Thymus (tissue), 11 donors: ENCODE data around the gene CRTAP. TPM values are rescaled to one million over a fixed set of nuclear protein-coding genes. Genes with fewer than 3 reads are reported as not detected.
"Not testable (repeated sequence)": the region's sequence is repeated elsewhere in the genome, so short reads cannot be mapped to it uniquely, and the experiment has no call there.

ENCODE experiments used
- DNase-seq, 9 donors: peaks; one replicate each; pipeline ENCODE4 v3.0.0-alpha.2; 2013; ENCODE audit warnings: low spot score in 9 of 9, low read depth in 6 of 9, missing footprints in 1 of 9
- H3K27ac ChIP-seq, 2 donors: one replicate each; pipeline ENCODE4 v1.5.1; 2013; ENCODE audit warnings: control low read depth in 1 of 2, low read depth in 1 of 2, low read length in 1 of 2, mild to moderate bottlenecking in 1 of 2, moderate library complexity in 1 of 2
- H3K27me3 ChIP-seq, 2 donors: one replicate each; pipeline ENCODE4 v1.5.1; 2013; ENCODE audit warnings: low read length in 1 of 2; ENCODE audit not compliant: control insufficient read depth in 2 of 2, insufficient read depth in 1 of 2
- H3K36me3 ChIP-seq, 2 donors: one replicate each; pipeline ENCODE4 v1.5.1; 2013; ENCODE audit warnings: low read length in 1 of 2, mild to moderate bottlenecking in 1 of 2, moderate library complexity in 1 of 2; ENCODE audit not compliant: control insufficient read depth in 2 of 2, insufficient read depth in 2 of 2
- H3K4me1 ChIP-seq, 2 donors: one replicate each; pipeline ENCODE4 v1.5.1; 2013; ENCODE audit warnings: low read length in 2 of 2; ENCODE audit not compliant: control insufficient read depth in 2 of 2, insufficient read depth in 2 of 2
- H3K4me3 ChIP-seq, 2 donors: one replicate each; pipeline ENCODE4 v1.5.1; 2013; ENCODE audit warnings: low read length in 2 of 2, control low read depth in 1 of 2, mild to moderate bottlenecking in 1 of 2
- H3K9me3 ChIP-seq, 2 donors: one replicate each; pipeline ENCODE4 v1.5.1; 2013; ENCODE audit warnings: low read length in 1 of 2, mild to moderate bottlenecking in 1 of 2; ENCODE audit not compliant: control insufficient read depth in 2 of 2, insufficient read depth in 1 of 2
- WGBS: extraction: QIAGEN DNeasy Blood & Tissue Kit; methylation state at CpG from one replicate; pipeline ENCODE4 v1.1.7; 2013; 5-methylcytosine and 5-hydroxymethylcytosine counted together
- polyA plus RNA-seq: library from polyadenylated mRNA; stranded (reverse); fragments of 200-250 nt; gene quantifications from one replicate; pipeline ENCODE4 v1.2.3, GENCODE V29; 2013
- total RNA-seq: library from RNA; stranded (reverse); fragments of 120-200 nt; gene quantifications from one replicate; pipeline ENCODE4 v1.2.4, GENCODE V29; 2013
- donor health status: healthy.

Gene CRTAP
- total and polyA plus RNA-seq, 2 donors, result 21.6 to 38.6 TPM

DNA sequence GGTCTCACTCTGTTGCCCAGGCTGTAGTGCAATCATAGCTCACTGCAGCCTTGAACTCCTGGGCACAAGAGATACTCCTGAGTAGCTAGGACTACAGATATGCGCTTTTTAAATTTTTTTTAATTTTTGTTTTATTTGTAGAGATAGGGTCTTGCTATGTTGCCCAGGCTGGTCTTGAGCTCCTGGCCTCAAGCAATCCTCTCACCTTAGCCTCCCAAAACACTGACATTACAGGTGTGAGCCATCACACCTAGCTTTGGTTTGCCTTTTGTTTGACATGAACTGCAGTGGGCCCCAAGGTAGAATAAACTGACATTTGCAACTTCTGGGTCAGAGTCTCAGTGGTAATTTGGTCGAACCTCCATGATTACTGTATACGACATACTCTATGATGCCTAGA is 9.0 kb upstream of the CRTAP start:
- WGBS, result 96% methylated on average over 3 of the region's 3 CpGs
- no peak overlapping the region for H3K4me3 ChIP-seq
- no peak for DNase-seq
- H3K9me3 ChIP-seq, result no peaks in the 10 kb centered on the region
- H3K36me3 ChIP-seq, result no peaks in the 10 kb centered on the region
- no peaks in the 10 kb centered on the region for H3K27me3 ChIP-seq
- H3K27ac ChIP-seq, result no peak overlapping the region
- no peaks in the 10 kb centered on the region for H3K4me1 ChIP-seq

DNA sequence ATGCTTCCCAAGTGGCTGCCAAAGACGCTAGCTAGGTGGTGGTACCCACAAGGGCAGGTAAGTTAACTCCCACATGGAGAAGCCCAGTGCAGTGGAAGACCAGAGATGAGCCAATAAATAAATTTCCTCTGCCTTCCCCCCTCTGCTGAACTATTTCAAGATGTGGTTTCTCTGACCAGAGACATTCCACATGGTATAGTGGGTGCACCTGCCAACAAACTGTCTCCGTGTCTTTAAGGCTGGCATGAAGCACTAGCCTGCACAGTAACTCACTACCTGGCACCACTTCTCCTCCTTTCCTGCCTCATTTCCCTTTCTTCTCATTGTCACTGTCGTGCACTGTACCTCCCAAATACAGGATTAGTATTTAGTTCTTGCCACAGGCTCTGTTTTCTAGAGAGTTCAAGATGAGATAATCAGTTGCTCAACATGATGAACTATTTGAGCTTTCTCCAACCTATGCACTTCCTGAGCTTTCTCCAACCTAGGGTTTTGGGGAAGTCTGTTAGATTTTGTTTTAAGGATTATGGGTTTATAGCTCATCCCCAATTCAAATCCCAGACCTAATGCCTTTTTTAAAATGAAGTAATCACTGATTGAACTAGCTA is 8.4 kb upstream of the CRTAP start:
- no peak overlapping the region for H3K4me3 ChIP-seq

DNA sequence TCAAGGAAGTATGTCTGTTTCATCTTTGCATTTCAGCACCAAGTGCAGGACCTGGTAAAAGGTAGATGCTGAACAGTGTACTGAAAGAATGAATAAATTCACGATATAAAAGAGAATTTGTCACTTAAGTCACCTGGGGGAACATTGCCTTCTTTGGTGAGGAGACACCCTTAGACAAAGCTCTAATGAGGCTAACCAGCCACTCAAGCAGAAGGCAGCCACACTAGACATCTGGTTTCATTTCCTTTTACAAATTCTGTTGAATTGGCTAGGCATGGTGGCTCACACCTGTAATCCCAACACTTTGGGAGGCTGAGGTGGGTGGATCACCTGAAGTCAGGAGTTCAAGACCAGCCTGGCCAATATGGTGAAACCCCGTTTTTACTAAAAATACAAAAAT is 7.0 kb upstream of the CRTAP start:
- not testable (repeated sequence) for H3K4me1 ChIP-seq, DNase-seq, H3K36me3 ChIP-seq, H3K9me3 ChIP-seq, H3K4me3 ChIP-seq, H3K27me3 ChIP-seq, H3K27ac ChIP-seq
- WGBS, result 96% methylated on average over 2 of the region's 2 CpGs

More for the DNA sequence above, 8.4 kb upstream of the CRTAP start:
- DNase-seq, result no peak
- Histone ChIP-seq H3K36me3 (no peaks in the 10 kb centered on the region), H3K4me1 (no peaks in the 10 kb centered on the region), H3K27me3 (no peaks in the 10 kb centered on the region), H3K9me3 (no peaks in the 10 kb centered on the region), H3K27ac (no peak overlapping the region)
- WGBS, result 39% methylated on average over 3 of the region's 3 CpGs

DNA sequence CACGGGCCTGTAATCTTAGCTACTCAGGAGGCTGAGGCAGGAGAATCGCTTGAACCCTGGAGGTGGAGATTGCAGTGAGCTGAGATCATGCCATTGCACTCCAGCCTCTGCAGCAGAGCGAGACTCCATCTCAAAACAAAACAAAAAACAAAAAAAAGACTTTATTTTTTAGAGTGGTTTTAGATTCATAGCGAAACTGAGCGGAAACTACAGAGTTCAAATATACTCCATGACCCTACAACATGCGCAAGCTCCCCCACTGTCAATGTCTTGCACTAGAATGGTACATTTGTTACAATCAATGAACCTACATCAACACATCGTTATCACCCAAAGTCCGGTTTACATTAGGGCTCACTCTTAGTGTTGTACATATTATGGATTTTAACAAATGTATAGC is 2.2 kb upstream of the CRTAP start:
- Histone ChIP-seq H3K27ac (no peak overlapping the region), H3K27me3 (no peaks in the 10 kb centered on the region), H3K4me1 (peaks cover 0 to 11% of the 10 kb centered on the region in 2 donors), H3K36me3 (no peaks in the 10 kb centered on the region), H3K4me3 (no peak overlapping the region), H3K9me3 (no peaks in the 10 kb centered on the region)
- no peak for DNase-seq
- WGBS, result 94% methylated on average over 8 of the region's 8 CpGs

DNA sequence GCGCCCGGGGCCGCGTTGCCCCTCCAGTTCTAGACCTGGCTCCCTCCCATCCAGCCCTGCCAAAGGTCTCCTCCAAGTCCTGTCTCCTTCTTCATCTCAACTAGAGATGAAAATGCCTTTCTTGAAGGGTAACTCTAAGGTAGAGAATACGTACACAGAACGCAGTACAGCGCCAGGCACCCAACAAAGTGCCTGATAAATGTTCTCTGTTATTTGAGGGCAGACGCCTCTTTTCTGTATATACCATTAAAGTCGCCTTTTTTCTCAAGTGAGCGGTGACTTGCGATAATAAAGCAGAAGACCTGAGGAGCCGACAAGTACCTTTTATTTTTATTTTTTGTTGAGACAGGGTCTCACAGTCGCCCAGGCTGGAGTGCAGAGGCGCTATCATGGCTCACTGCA is 809 bp downstream of the CRTAP start:
- Histone ChIP-seq H3K27me3 (no peaks in the 10 kb centered on the region), H3K9me3 (no peaks in the 10 kb centered on the region), H3K27ac (peak overlapping the region in 1 of 2 donors; percentile 92), H3K4me3 (peak overlapping the region; percentile 56 to 66), H3K36me3 (no peaks in the 10 kb centered on the region), H3K4me1 (peaks cover 0 to 11% of the 10 kb centered on the region in 2 donors)
- 51% methylated on average over 14 of the region's 14 CpGs for WGBS
- DNase-seq, result no peak

DNA sequence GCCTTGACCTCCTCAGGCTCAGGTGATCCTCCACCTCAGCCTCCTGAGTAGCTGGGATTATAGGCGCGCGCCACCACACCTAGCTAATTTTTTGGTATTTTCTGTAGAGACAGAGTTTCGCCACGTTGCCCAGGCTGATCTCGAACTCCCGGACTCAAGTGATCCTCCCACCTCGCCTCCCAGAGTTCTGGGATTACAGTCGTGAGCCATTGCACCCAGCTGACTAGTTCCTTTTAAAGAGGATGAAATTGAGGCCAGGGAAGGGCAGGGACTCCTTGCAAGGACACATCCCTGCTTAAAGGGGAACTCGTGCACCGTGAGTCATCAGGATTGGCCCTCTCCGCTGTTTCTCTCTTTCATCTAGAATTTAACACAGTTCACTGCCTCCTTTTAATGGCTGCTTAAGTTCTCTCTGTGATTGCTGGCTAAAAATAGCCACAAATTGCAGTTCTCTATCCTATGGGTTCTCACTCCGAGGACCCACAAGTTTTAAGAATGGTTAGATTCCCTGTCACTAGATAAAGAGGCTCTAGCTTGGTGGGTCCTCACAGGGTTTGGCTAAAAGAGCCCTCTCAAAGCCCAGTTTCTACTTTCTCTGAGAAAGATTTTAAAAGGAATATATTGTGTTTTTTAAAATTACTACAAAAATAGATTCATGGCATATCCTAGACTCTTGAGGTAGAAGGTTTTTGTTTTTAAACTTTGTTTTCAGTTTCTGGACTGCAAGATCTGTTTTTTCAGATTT is 1.4 kb downstream of the CRTAP start:
- 62% methylated on average over 13 of the region's 13 CpGs for WGBS
- H3K27me3 ChIP-seq, result no peaks in the 10 kb centered on the region
- H3K9me3 ChIP-seq, result no peaks in the 10 kb centered on the region
- no peak overlapping the region for H3K4me3 ChIP-seq
- H3K4me1 ChIP-seq, result peaks cover 0 to 11% of the 10 kb centered on the region in 2 donors
- peak overlapping the region in 1 of 2 donors; percentile 27 for H3K27ac ChIP-seq
- DNase-seq, result no peak
- H3K36me3 ChIP-seq, result no peaks in the 10 kb centered on the region

DNA sequence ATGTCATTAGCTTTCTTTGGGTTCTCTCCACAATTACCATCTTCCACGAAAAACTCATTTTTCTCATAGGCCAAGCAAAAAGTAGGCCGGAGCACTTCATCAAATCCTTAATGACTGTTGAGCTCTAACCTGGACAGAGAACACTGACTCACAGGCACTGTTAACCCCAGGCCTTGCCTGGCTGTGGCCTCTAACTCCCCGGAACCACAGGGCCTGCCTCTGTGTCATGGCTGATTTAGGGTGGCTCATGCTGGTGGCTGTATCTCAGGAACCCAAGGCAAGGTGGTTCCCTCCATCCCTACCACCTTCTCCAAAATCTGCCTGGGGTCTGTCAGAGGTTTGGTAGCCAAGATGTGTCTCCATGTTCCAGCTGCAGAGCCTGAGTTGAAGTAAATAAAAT is 3.6 kb downstream of the CRTAP start:
- H3K9me3 ChIP-seq, result no peaks in the 10 kb centered on the region
- H3K4me1 ChIP-seq, result peaks cover 0 to 11% of the 10 kb centered on the region in 2 donors
- H3K4me3 ChIP-seq, result no peak overlapping the region
- 99% methylated on average over 3 of the region's 3 CpGs for WGBS
- H3K27ac ChIP-seq, result no peak overlapping the region
- H3K27me3 ChIP-seq, result no peaks in the 10 kb centered on the region
- DNase-seq, result no peak
- H3K36me3 ChIP-seq, result peaks cover 0 to 2% of the 10 kb centered on the region in 2 donors

DNA sequence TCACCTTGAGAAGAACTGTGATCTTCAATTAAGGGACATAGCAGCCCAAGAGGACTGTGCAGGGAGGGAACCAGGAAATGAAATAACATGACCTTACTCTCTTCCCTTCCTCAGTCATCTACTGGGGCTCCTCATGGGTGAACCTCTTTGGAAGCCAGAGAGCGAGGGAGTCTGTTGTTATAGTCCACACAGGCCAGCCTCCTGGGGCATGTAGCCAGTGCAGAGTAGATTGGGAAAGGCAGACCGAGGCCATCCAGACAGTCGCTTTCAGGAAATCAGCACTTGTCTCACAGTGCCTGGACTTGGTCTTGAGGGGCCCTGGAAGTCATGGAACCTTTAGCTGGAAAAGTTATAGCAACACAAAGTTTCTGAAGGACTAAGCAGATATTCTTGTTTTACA is 6.1 kb downstream of the CRTAP start:
- Histone ChIP-seq H3K4me3 (no peak overlapping the region), H3K27me3 (no peaks in the 10 kb centered on the region), H3K9me3 (no peaks in the 10 kb centered on the region), H3K36me3 (peaks cover 0 to 5% of the 10 kb centered on the region in 2 donors), H3K4me1 (peaks cover 0 to 5% of the 10 kb centered on the region in 2 donors), H3K27ac (no peak overlapping the region)
- no peak for DNase-seq
- over 99% methylated on average over 3 of the region's 3 CpGs for WGBS

DNA sequence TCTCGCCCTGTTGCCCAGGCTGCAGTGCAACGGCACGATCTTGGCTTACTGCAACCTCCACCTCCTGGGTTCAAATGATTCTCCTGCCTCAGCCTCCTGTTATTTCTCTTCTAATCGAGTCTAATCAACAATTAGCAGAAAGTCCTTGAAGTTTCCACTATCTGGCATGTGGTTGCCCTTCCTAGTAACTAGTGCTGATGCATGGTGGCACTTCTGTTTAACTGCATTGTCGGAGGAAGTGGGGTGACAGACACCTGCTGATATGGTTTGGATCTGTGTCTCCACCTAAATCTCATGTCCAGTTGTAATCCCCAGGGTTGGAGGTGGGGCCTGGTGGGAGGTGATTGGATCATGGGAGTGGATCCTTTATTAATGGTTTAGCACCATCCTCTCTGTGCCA is 9.2 kb downstream of the CRTAP start:
- no peak overlapping the region for H3K27ac ChIP-seq
- no peak for DNase-seq
- no peak overlapping the region for H3K4me3 ChIP-seq
- peaks cover 0 to 5% of the 10 kb centered on the region in 2 donors for H3K36me3 ChIP-seq
- no peaks in the 10 kb centered on the region for H3K9me3 ChIP-seq
- no peaks in the 10 kb centered on the region for H3K4me1 ChIP-seq
- no peaks in the 10 kb centered on the region for H3K27me3 ChIP-seq
- WGBS, result 97% methylated on average over 5 of the region's 5 CpGs
